ENCODE data around the gene RPS6KA3.
"Not testable (repeated sequence)": the region's sequence is repeated elsewhere in the genome, so short reads cannot be mapped to it uniquely, and the experiment has no call there.

DNA sequence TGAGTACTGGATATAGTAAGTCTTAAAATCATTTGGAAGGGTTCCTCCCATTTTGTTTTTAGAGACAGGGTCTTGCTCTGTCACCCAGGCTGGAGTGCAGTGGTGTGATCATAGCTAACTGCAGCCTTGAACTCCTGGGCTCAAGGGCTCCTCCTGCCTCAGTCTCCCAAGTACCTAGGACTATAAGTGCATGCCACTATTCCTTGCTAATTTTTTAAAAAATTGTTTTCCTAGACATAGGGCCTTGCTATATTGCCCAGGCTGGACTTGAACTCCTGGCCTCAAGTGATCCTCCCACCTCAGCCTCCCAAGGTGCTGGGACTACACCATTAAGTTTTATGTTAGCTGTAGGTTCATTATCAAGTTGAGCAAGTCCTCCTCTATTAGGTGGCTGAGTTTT is 16.6 kb downstream of the RPS6KA3 start:
- TF ChIP-seq ZFX (IDR thresholded peaks at IDR 0.05; ENCODE audit: borderline replicate concordance): not testable (repeated sequence)
- TF ChIP-seq, protein P1, sequence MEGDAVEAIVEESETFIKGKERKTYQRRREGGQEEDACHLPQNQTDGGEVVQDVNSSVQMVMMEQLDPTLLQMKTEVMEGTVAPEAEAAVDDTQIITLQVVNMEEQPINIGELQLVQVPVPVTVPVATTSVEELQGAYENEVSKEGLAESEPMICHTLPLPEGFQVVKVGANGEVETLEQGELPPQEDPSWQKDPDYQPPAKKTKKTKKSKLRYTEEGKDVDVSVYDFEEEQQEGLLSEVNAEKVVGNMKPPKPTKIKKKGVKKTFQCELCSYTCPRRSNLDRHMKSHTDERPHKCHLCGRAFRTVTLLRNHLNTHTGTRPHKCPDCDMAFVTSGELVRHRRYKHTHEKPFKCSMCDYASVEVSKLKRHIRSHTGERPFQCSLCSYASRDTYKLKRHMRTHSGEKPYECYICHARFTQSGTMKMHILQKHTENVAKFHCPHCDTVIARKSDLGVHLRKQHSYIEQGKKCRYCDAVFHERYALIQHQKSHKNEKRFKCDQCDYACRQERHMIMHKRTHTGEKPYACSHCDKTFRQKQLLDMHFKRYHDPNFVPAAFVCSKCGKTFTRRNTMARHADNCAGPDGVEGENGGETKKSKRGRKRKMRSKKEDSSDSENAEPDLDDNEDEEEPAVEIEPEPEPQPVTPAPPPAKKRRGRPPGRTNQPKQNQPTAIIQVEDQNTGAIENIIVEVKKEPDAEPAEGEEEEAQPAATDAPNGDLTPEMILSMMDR (IDR thresholded peaks at IDR 0.05): not testable (repeated sequence)
